GM03348 (cell line): ENCODE results near the gene STK11.
"Not testable (repeated sequence)": the region's sequence is repeated elsewhere in the genome, so short reads cannot be mapped to it uniquely, and the experiment has no call there.

Experiments used
- DNase-seq: peaks from one replicate; pipeline ENCODE4 v3.0.0; 2012; ENCODE audit warnings: low spot score

STK11 gene

DNA sequence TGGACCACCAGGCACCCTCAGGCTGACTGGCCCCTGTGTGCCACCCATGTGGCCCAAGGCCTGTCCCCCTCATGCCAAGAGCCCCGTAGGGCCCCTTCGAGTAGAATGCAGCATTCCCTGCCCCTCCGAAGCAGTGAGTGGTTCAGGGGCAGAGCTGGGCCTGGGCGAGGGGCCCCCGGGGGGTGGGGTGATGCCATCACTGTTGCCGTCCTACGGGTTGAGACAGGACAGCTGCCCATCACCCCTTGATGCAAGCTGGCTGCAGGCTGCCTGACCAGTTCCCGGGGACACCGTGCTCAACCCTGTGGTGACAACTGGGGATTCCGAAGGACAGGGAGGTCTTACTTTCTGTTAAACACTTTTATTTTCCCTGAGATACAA, 36.2 kb upstream of the STK11 start:
- no peak for DNase-seq

DNA sequence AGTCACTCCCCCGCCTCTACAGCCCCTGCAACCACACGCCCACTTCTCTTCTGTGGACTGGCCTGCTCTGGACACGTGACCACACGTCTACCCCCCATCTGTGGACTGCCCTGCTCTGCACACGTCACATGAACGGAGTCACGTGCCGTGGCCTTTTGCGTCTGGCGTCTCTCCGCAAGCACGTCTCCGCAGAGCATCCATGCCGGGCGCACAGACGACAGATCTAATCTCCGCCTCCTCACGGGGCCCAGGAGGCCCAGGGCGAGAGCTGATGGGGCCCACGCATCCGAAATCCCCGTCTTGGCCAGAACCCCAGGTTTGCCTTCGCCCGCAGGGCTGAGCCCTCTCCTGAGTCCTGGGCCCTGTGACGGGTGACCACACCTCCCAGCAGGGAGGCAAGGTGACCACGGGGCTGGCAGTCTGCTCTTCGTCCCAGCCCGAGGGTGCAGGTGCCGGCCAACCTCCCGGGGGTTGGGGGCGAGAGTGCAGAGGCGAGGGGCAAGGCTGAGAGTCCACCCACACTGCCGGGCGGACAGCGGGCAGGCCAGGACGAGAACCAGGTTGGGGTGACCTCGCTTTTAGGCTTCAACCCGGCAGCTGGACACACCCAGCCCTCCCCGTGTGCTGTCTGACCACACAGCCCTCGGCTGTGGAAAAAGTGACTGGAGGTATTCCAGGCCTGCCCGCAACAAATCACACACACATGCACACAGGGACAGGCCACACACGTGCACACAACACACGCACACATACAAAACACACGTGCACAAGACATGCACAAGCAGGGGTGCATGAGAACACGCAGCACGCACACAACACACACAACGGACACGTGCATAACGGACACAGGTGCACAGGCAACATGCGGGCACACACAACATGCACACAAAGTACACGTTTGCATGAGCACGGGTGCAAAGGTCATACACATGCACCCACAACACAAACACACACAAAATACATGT, 35.4 kb upstream of the STK11 start:
- peak; percentile 57 for DNase-seq

DNA sequence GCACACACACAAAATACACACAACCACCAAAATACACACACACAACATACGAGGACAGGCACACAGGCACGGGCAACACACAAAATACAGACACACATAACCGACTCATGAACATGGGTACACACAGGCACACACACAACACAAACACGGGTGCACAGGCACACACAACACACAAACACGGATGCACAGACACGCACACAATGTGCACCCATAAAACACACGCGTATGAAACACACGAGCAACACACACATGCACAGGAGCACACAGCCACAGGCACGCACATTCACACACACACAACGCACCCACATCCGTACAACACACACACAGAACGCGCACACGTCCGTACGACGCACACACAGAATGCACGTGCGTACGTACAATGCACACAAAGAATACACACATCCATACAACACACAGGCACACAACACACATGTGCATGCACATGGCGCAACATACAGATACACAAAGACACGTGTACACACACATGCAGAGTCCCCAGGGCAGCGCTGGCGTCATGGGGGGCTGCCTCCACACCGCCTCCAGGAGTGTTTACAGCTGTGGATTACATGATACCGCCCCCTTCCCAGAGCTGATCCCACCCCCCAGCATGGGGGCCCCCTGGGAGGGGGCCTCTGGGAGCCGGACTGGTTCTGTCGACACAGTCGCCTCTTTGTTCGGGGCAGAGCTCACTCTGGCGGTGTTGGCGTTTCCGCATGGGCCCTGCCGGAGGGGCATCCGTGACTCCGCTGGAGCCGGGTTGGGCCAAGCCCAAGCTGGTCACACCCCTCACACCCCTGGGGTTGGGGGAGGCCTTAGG, 34.4 kb upstream of the STK11 start:
- no peak for DNase-seq

DNA sequence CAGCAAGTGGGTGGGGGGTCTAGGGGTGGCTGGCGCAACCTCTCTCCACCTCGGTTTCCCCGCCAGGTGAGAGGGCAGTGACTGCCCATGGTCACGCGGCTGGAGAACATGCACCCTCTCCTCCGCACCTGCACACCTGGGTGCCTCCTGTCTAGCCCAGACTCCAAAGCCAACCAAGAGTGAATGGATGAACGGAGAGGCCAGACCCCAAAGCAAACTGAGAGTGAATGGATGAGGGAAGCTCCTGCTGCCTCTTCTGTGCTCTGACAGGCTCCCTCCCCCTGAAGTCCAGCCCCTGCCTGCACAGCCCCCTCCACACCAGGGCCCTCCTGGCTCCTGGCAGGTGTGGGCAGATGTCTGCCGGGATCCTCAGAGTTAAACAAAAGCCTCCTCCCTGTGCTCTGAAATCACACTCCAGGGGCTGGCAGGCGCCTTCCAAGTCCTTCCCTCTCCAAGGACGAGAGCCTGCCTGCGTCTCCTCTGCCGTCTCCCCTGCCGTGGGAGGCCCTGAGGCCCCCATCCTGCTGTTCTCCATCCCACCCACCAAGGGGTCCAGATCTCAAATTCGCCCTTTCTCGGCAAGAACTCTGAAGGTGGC, 33.7 kb upstream of the STK11 start:
- DNase-seq = no peak

DNA sequence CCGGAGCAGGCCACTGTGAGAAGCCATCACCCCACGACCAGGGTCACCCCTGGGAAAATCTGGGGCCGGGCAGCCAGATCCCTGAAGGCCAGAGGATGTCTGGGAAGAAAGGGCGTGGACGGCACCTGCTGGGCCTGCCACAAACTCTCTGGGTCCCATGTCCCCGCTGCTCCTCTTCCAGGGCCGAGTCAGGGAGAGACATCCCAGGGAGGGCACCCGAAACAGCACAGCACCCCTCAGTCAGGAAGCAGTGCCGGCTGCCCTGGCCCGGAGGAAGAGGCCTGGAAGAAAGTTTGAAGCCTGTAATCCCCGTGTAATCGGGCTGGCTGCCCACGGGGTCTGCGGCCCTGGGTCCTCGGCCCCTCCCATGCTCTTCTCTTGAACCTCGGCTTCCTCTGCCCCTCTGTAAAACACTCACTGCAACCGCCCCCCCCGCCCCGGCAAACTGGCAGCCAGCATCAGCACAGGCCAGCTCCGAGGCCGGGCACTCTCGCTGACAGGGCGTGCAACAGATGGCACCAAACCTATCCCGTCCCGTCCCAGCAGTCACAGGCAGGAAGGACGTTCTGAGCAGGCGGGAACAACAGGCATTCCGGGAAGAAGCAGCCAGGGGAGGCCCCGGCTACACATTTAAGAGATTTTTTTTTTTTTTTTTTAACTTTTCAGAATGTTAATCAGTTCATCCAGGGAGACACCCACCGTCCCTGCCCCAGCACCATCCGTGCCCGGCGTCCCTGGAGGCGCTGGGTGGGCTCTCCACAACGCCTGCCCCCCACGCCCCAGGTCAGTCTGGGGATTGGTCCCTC, 33.0 kb upstream of the STK11 start:
- DNase-seq = peak; percentile 78

DNA sequence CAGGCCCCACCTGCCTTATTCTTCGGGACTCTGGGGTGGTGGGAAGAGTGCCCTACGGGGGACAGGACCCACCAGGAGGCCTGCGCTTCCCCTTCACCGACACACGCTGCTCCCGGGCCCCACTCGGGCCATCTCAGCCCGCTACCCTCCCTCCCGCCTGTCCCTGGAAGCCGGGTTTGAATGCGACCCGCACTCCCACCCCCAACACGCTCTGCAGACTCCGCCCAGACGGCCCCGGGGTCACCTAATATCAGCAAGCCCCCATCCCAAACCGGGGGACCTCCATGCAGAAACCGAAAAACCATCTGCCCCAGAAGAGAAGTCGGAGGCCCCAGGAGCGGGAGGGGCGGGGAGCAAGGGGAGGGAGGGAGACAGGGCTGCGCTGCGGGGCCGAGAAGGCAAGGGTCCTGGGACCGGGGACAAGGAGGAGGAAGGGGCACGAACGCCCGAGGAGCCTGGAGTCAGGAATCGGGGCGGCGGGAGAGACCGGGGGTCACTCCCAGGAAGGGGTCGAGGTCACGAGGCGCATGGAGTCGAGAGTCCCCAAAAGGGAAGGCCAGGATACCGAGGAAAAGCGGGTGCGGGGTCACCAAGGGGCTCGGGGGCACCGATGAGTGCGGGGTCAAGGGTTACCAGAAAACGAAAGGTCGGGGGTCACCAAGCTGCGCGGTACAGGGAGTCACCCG, 32.3 kb upstream of the STK11 start:
- no peak for DNase-seq

DNA sequence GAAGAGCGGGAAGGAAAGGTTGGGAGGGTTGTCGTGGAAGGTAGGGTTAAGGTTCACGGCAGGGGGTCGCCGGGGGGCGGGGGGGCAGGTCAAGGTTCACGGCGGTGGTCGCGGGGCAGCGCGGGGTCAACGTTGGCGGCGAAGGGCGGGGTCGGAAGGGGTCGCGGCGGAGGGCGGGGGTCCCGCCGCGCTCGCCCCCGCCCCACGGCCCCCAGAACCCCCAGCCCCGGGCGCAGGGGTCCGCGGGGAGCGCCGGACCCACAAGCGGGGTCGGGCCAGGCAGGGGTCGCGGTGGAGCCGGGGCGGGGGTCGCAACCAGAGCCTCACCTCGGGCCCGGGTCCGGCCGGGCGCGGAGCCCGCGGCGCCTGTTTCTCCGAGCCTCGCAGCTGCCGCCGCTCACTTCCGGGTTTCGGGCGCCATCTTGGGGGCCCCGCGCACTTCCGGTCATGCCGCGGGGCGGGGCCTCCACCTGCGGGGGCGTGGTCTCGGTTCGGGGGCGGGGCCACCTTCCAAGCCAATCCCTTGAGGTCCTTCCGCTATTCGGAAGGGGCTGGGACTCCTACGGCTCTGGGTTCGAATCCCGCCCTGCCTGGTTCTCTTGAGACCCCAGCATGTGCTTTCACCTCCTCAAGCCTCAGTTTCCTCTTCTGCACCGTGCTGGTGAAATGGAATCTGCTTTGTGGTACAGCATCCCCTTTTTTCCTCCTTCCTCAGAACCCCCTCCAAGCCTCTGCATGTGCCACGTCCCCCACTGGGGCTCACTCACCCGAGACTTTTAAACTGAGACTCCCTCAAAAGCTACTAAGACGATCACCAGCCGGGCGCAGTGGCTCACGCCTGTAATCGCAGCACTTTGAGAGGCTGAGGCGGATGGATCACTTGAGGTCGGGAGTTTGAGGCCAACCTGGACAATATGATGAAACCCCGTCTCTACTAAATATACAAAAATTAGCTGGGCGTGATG, 31.5 kb upstream of the STK11 start, which contains the start of gene SBNO2:
TSS of gene SBNO2 (minus strand) at position 424 of the 965 bp plus-strand sequence. CDS start 19,992 bp downstream, outside the sequence.
- peak; percentile 97 for DNase-seq

DNA sequence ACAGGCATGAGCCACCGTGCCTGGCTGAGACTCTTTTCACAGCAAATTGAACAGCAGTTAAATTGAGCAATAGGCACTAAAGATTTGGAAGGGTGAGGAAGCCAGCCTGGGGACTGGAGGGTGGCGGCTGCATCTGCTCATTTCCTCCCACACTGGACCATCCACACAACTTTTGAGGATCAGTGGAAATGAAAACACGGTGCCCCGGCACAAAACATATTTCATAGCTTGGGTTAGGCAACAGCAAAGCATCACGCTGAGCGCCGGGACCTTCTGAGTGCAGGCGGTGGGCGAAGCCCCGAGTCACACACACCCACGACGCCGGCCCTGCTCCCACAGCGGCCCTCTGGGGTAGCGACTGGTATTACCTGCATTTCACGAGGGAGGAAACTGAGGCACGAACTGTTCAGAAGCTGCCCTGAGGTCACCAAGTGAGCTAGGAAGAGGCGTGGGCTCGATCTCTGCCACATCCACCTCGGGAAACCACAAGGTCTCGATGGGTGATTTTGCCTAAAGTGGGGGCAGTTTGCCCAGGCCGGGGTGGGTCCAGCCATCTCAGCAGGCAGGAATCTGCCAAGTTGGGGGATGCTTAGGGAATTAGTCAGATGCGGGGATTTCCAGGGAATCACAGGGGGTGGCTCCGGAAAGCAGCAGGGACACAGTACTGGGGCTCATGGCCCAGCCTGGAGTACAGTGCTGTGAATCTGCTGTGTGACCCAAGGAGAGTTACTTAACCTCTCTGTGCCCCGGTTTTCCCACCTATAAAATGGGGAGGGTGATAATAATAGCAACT, 28.1 kb upstream of the STK11 start:
- DNase-seq = peak; percentile 95

DNA sequence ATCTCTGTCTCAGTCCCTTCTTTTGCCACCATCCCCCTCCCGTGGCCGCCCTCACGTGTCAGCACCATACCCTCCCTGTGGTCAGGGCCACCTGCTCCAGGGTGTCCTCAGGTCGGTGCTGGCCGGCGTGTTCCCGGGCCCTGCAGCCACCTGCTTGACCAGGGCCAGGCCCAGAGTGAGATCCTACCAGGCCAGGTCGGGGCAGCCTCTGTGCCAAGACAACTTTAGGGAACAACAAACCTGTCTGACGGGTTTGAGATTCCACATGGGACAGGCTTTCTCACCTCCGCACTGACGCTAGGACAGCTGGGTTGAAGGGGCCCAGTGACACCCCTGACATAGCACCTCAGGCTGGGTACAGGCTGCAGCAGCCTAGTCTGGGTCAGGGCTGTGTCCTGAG, 24.0 kb upstream of the STK11 start:
- DNase-seq = no peak

DNA sequence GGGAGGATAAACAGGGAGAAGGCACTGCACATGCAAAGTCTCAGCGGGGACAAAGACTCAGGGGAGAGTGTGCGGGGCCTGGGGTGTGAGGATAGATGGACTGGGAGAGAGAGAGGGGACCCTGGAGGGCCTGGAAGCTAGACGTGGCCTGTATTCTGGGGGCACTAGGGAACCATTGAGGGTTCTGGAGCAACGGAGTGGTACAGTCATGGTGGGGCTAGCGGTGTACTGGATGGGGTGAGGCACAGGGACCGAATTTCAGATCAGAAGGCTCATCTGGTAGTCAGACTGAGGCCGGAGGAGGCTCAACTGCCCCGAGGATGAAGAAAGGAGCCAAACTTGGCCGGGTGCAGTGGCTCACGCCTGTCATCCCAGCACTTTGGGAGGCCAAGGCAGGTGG, 23.5 kb upstream of the STK11 start:
- DNase-seq = no peak

DNA sequence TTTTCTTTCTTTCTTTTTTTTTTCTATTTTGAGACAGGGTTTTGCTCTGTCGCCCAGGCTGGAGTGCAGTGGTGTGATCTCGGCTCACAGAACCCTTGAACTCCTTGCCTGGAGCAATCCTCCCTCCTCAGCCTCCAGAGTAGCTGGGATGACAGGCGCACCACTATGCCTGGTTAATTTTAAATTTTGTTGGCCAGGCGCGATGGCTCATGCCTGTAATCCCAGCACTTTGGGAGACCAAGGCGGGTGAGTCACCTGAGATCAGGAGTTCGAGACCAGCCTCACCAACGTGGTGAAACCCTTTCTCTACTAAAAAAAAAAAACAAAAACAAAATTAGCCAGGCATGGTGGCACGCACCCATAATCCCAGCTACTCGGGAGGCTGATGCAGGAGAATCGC, 22.9 kb upstream of the STK11 start:
- no peak for DNase-seq

DNA sequence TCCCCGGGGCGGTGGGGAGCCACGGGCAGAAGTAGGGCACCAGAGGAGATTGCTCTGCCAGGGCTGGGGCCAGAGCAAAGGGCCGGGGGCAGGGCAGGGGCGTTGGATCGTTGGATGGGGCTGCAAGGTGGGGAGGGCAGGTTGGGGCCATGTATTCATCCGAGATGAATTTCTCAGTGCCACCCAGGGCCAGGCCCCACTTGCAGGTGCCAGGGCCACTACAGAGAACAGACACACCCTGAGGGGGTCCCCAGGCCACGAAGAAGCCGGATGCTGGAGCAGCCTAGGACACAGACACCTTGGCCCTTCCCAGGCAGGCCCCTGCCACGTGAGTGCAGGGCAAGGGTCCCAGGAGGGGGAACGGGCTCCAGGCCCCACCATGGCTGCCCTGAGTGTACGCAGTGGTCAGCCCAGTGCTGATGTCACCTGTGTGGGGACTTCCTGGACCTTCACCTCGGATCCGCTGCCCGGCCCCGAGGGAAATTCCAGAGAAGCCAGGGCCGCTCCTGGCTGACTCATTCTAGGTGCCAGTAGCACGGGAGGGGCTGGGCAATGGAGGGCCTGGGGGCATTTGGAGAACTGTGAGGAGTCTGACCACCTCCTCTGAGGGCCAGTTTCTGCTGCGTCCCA, 21.9 kb upstream of the STK11 start:
- DNase-seq = no peak

DNA sequence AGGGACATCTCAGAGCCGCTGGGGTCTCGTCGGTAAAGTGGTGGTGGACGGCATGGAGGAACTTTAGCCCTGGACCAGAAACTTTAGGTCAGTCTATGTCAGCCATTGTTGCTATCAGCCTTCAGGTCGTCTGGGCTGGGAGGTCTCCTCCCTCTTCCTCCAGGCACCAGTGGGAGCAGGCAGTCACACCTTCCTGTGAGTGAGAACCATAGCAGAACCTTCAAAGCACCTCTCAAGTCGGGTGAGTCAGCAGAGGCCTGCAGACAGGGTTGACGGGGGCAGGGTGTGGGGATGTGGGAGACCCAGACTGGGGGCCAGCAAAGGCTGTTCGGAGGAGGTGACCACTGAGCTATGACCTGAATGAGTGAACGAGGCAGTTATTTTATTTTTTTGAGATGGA, 16.2 kb upstream of the STK11 start:
- no peak for DNase-seq

DNA sequence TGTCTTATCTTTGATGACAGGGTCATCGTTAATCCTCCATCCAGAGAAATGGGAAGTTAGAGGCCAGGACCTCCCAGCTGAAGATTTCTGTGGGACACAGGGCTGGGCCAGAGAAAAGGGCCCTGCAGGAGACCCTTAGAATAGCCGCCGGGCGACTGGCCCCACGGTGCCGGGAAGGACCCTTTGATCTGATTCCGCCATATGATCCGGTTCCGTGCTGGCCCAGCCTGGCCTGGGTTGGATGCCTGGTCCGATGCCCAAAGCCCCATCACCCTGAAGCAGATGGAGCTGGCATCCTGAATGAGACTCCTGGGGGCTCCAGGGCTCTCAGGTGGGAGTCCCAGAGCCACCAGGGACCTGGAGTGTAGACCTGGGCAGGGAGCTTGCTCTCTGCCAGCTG, 6.0 kb upstream of the STK11 start:
- DNase-seq = no peak

DNA sequence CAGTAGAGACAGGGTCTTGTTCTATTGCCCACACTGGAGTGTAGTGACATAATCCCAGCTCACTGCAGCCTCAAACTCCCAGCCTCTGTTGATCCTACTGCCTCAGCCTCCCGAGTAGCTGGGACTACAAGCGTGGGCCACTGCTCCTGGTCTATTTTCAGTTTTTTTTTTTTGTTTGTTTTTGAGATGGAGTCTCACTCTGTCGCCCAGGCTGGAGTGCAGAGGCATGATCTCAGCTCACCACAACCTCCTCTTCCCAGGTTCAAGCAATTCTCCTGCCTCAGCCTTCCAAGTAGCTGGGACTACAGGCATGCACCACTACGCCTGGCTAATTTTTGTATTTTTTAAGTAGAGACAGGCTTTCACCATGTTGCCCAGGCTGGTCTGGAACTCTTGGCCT, 5.0 kb upstream of the STK11 start:
- DNase-seq = not testable (repeated sequence)

DNA sequence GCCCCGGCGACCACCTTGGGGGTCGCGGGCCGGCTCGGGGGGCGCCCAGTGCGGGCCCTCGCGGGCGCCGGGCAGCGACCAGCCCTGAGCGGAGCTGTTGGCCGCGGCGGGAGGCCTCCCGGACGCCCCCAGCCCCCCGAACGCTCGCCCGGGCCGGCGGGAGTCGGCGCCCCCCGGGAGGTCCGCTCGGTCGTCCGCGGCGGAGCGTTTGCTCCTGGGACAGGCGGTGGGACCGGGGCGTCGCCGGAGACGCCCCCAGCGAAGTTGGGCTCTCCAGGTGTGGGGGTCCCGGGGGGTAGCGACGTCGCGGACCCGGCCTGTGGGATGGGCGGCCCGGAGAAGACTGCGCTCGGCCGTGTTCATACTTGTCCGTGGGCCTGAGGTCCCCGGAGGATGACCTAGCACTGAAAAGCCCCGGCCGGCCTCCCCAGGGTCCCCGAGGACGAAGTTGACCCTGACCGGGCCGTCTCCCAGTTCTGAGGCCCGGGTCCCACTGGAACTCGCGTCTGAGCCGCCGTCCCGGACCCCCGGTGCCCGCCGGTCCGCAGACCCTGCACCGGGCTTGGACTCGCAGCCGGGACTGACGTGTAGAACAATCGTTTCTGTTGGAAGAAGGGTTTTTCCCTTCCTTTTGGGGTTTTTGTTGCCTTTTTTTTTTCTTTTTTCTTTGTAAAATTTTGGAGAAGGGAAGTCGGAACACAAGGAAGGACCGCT, 729 bp downstream of the STK11 start:
- DNase-seq = no peak

DNA sequence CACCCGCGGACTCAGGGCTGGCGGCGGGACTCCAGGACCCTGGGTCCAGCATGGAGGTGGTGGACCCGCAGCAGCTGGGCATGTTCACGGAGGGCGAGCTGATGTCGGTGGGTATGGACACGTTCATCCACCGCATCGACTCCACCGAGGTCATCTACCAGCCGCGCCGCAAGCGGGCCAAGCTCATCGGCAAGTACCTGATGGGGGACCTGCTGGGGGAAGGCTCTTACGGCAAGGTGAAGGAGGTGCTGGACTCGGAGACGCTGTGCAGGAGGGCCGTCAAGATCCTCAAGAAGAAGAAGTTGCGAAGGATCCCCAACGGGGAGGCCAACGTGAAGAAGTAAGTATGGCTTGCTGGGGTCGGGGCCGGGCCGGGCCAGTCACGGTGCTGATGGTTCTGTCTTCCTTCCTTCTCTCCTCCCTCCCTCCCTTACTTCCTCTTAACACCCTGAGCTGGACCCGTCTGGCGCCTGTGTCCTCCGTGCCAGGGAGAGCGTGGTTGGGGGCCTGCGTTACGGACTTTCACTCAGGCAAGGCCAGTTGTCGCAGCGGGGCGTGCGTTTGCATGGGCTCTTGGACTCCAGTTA, 1.4 kb downstream of the STK11 start:
- DNase-seq = no peak

DNA sequence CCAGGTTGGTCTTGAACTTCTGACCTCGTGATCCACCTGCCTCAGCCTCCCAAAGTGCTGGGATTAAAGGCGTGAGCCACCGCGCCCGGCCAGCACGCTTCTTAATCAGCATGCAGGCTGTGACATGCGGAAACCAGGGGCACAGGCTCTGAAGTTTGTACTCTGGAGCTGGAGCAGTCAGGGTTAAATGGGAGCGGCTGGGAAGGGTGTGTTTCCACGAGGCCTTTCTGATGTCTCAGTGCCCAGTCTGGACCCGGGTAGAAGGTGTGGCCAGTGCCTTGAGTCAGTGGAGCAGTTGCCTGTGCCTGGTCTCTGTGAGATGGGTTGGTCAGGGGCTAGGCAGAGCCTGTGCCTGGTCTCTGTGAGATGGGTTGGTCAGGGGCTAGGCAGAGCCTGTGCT, 3.3 kb downstream of the STK11 start:
- not testable (repeated sequence) for DNase-seq
